Panc1 (cell line): Measurements from ENCODE around the gene THBS2. TPM values are rescaled to one million over a fixed set of nuclear protein-coding genes. Genes with fewer than 3 reads are reported as not detected.

Experiments used
- ATAC-seq: fragments of 200-7000 bp; cut with Tn5 transposase; 2 replicates; pipeline ENCODE4 v1.9.1; 2020; ENCODE audit warnings: mild to moderate bottlenecking, moderate library complexity
- BruUV-seq: library from RNA; stranded (reverse); fragments of 400-500 nt; replicated peaks from 2 replicates; lab custom pipeline; 2021; lab: Mats Ljungman, UMichigan
- CTCF ChIA-PET: fragments of 300-600 bp; sonication (Branson Sonifier 250); formaldehyde crosslinking; loops from one replicate; lab custom pipeline; 2022; ENCODE audit warnings: antibody characterized with exemption; lab: Charles Lee
- POLR2A ChIA-PET: fragments of 300-600 bp; sonication (Branson Sonifier 250); formaldehyde crosslinking; loops from one replicate; lab custom pipeline; 2022; ENCODE audit warnings: antibody characterized with exemption; lab: Charles Lee
- DNase-seq: peaks from one replicate; pipeline ENCODE4 v3.0.0-alpha.2; 2010; ENCODE audit warnings: low read depth, low spot score
- H3K27ac ChIP-seq: 2 replicates; pipeline ENCODE4 v1.5.1; 2011; ENCODE audit warnings: mild to moderate bottlenecking, low read length, inconsistent platforms
- H3K27me3 ChIP-seq: fragments of 200-500 bp; sonication (Bioruptor generic); 2 replicates; pipeline ENCODE4 v1.6.0; 2014; ENCODE audit warnings: low read length, inconsistent platforms; ENCODE audit not compliant: control insufficient read depth, insufficient read depth
- H3K36me3 ChIP-seq: fragments of 200-500 bp; sonication (Bioruptor generic); 2 replicates; pipeline ENCODE4 v1.5.1; 2014; ENCODE audit warnings: inconsistent platforms, mild to moderate bottlenecking, low read length, moderate library complexity; ENCODE audit not compliant: control insufficient read depth, insufficient read depth
- H3K4me1 ChIP-seq: 2 replicates; pipeline ENCODE4 v1.5.1; 2011; ENCODE audit warnings: inconsistent platforms, mild to moderate bottlenecking, low read length, moderate library complexity; ENCODE audit not compliant: control insufficient read depth, insufficient read depth
- H3K4me3 ChIP-seq, 2 experiments: 2 replicates each; pipeline ENCODE4 v1.5.1; 2011 to 2012; ENCODE audit warnings: low read depth in 2 of 2, low read length in 2 of 2, mild to moderate bottlenecking in 2 of 2, inconsistent platforms in 1 of 2, moderate library complexity in 1 of 2
- H3K9me3 ChIP-seq: fragments of 200-500 bp; sonication (Bioruptor generic); 2 replicates; pipeline ENCODE4 v1.5.1; 2014; ENCODE audit warnings: low read depth, mild to moderate bottlenecking, inconsistent platforms, low read length, moderate library complexity; ENCODE audit not compliant: control insufficient read depth, insufficient read depth
- POLR2AphosphoS5 ChIP-seq: IDR thresholded peaks from 2 replicates; pipeline ENCODE4 v1.6.1; 2012; ENCODE audit warnings: mild to moderate bottlenecking, low read depth, low read length, moderate library complexity
- SIN3A ChIP-seq: IDR thresholded peaks from 2 replicates; pipeline ENCODE4 v1.6.1; 2012; ENCODE audit warnings: low read depth, mild to moderate bottlenecking, low read length, moderate library complexity, borderline replicate concordance; ENCODE audit not compliant: insufficient read depth
- TCF7L2 ChIP-seq: IDR thresholded peaks from 2 replicates; pipeline ENCODE4 v1.6.1; 2011; ENCODE audit warnings: mild to moderate bottlenecking, low read depth, low read length, inconsistent platforms
- in situ Hi-C: cut with HindIII; loops from 2 replicates; pipeline ENCODE4 v1.10.0; 2016; ENCODE audit warnings: low sequenced_read_pairs, low pct_unique_long_range_greater_than_20kb
- intact Hi-C: fragments of 100-400 bp; cut with micrococcal nuclease; formaldehyde crosslinking; loops from one replicate; pipeline ENCODE4 v1.10.0; 2022; ENCODE audit not compliant: unreplicated experiment
- total RNA-seq: library from RNA; stranded (reverse); gene quantifications from one replicate; pipeline ENCODE4 v1.2.1, GENCODE V29; 2021; ENCODE audit not compliant: unreplicated experiment
- TF ChIP-seq, protein P1 (sequence below), 2 experiments: IDR thresholded peaks; 2 replicates each; pipeline ENCODE4 v1.6.1; 2011 to 2012; ENCODE audit warnings: low read depth in 2 of 2, control low read depth in 1 of 2, low read length in 1 of 2, mild to moderate bottlenecking in 1 of 2, moderate library complexity in 1 of 2; ENCODE audit not compliant: insufficient read depth in 1 of 2
- TF ChIP-seq, protein P2 (sequence below): fragments of 450-650 bp; IDR thresholded peaks from 2 replicates; pipeline ENCODE4 v1.5.1; 2017; ENCODE audit warnings: mild to moderate bottlenecking

THBS2 gene
- total RNA-seq, 1 experiment from 2014 or later = 0.05 TPM

DNA sequence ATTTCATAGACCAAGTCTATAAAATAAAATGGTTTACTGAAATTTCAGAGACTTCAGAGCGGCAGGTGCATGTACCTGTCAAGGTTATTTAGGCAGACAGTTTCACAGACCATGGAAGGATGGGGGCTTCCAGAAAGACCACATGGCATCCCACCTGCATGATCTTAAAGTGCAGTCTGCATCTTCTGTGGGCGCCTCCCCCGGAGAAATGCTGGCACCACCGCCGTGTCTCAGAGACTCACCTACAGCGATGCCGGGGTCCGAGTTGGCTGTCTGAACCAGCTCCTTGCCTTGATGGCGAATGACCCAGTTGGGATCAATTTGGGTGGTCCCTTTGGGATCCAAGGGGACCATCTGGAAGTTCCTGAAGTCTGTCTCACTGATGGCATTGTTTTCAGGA, 30.6 kb downstream of the THBS2 start:
- Histone ChIP-seq H3K27ac (no peak overlapping the region), H3K36me3 (no peaks in the 10 kb centered on the region), H3K4me1 (no peaks in the 10 kb centered on the region), H3K9me3 (no peaks in the 10 kb centered on the region), H3K4me3 (no peak overlapping the region), H3K27me3 (no peaks in the 10 kb centered on the region)
- in situ Hi-C loops (no loop called here), intact Hi-C loops (no loop called here)
- no peak for ATAC-seq
- no peak for DNase-seq
- CTCF ChIA-PET = no interaction called here
- BruUV-seq = no TSS peak
- TF ChIP-seq SIN3A (no peak), POLR2AphosphoS5 (no peak), TCF7L2 (no peak)
- TF ChIP-seq, protein P1, sequence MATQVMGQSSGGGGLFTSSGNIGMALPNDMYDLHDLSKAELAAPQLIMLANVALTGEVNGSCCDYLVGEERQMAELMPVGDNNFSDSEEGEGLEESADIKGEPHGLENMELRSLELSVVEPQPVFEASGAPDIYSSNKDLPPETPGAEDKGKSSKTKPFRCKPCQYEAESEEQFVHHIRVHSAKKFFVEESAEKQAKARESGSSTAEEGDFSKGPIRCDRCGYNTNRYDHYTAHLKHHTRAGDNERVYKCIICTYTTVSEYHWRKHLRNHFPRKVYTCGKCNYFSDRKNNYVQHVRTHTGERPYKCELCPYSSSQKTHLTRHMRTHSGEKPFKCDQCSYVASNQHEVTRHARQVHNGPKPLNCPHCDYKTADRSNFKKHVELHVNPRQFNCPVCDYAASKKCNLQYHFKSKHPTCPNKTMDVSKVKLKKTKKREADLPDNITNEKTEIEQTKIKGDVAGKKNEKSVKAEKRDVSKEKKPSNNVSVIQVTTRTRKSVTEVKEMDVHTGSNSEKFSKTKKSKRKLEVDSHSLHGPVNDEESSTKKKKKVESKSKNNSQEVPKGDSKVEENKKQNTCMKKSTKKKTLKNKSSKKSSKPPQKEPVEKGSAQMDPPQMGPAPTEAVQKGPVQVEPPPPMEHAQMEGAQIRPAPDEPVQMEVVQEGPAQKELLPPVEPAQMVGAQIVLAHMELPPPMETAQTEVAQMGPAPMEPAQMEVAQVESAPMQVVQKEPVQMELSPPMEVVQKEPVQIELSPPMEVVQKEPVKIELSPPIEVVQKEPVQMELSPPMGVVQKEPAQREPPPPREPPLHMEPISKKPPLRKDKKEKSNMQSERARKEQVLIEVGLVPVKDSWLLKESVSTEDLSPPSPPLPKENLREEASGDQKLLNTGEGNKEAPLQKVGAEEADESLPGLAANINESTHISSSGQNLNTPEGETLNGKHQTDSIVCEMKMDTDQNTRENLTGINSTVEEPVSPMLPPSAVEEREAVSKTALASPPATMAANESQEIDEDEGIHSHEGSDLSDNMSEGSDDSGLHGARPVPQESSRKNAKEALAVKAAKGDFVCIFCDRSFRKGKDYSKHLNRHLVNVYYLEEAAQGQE (IDR thresholded peaks at IDR 0.05; ENCODE audit: insufficient read depth in 1 of 2, low read depth in 2 of 2, low read length in 1 of 2) = no peak
- TF ChIP-seq, protein P2, sequence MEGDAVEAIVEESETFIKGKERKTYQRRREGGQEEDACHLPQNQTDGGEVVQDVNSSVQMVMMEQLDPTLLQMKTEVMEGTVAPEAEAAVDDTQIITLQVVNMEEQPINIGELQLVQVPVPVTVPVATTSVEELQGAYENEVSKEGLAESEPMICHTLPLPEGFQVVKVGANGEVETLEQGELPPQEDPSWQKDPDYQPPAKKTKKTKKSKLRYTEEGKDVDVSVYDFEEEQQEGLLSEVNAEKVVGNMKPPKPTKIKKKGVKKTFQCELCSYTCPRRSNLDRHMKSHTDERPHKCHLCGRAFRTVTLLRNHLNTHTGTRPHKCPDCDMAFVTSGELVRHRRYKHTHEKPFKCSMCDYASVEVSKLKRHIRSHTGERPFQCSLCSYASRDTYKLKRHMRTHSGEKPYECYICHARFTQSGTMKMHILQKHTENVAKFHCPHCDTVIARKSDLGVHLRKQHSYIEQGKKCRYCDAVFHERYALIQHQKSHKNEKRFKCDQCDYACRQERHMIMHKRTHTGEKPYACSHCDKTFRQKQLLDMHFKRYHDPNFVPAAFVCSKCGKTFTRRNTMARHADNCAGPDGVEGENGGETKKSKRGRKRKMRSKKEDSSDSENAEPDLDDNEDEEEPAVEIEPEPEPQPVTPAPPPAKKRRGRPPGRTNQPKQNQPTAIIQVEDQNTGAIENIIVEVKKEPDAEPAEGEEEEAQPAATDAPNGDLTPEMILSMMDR = no peak
- POLR2A ChIA-PET = no interaction called here

DNA sequence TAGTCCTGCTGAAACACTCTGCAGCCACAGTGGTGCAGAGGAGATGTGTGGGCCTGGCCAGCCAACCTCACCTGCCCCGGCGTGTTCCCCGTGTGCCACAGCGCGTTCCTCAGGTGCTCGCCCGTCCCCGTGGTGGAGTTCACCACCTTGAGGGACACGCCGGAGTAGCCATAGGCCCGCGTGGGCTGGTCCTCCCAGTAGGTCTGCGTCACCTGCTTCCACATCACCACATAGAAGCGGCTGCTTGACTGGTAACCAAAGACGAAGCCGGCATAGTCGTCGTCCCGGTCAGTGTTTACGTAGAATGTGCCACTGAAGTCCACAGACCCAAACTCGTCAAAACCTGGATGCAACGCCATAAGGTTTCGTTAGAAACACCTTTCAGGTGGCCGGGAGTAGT, 31.5 kb downstream of the THBS2 start:
- H3K27me3 ChIP-seq = no peaks in the 10 kb centered on the region
- BruUV-seq = no TSS peak
- in situ Hi-C loops (no loop called here), intact Hi-C loops (no loop called here)
- DNase-seq (no peak), ATAC-seq (no peak)
- H3K27ac ChIP-seq = no peak overlapping the region
- H3K9me3 ChIP-seq = no peaks in the 10 kb centered on the region
- ChIA-PET POLR2A (interaction anchor here (0.7 kb wide), 1 partner anchor 362 kb away, joined by 4 read pairs; no protein-coding TSS in a partner anchor), CTCF (no interaction called here)
- TF ChIP-seq, protein P1 (IDR thresholded peaks at IDR 0.05; ENCODE audit: insufficient read depth in 1 of 2, low read depth in 2 of 2, low read length in 1 of 2) = no peak
- TF ChIP-seq SIN3A (no peak), TCF7L2 (no peak), POLR2AphosphoS5 (no peak)
- TF ChIP-seq, protein P2 = no peak
- H3K4me3 ChIP-seq = no peak overlapping the region
- no peaks in the 10 kb centered on the region for H3K36me3 ChIP-seq
- H3K4me1 ChIP-seq = no peaks in the 10 kb centered on the region
